BLaER1 treated with 17β-estradiol and CSF1 and Interleukin-3, amounts not matched to agents 10 nM and 100 nM (cell line): Measurements from ENCODE around the gene ZNF579.

Source experiments
- H3K27ac ChIP-seq, 11 experiments: shearing (Covaris generic); formaldehyde crosslinking; 2 replicates each; pipeline ENCODE4 v1.8.1; 2022
- H3K27me3 ChIP-seq, 11 experiments: shearing (Covaris generic); formaldehyde crosslinking; 2 replicates each; pipeline ENCODE4 v1.8.1; 2022
- H3K36me3 ChIP-seq, 11 experiments: shearing (Covaris generic); formaldehyde crosslinking; 2 replicates each; pipeline ENCODE4 v1.8.1; 2022
- H3K4me1 ChIP-seq, 10 experiments: shearing (Covaris generic); formaldehyde crosslinking; 2 replicates each; pipeline ENCODE4 v1.8.1; 2022
- H3K4me2 ChIP-seq, 11 experiments: shearing (Covaris generic); formaldehyde crosslinking; 2 replicates each; pipeline ENCODE4 v1.8.1; 2022
- H3K4me3 ChIP-seq, 10 experiments: shearing (Covaris generic); formaldehyde crosslinking; 2 replicates each; pipeline ENCODE4 v1.8.1; 2022
- H3K9ac ChIP-seq, 11 experiments: shearing (Covaris generic); formaldehyde crosslinking; 2 replicates each; pipeline ENCODE4 v1.8.1; 2022
- H3K9me3 ChIP-seq, 11 experiments: shearing (Covaris generic); formaldehyde crosslinking; replicated peaks in 1 of 11; 2 replicates each; pipeline ENCODE4 v1.8.1; 2022
- H4K20me1 ChIP-seq, 11 experiments: shearing (Covaris generic); formaldehyde crosslinking; 2 replicates each; pipeline ENCODE4 v1.8.1; 2022
- Cebpa-rat ChIP-seq, 11 experiments: shearing (Covaris generic); IDR thresholded peaks; 2 replicates each; pipeline ENCODE4 v1.8.1; 2022

Gene ZNF579

DNA sequence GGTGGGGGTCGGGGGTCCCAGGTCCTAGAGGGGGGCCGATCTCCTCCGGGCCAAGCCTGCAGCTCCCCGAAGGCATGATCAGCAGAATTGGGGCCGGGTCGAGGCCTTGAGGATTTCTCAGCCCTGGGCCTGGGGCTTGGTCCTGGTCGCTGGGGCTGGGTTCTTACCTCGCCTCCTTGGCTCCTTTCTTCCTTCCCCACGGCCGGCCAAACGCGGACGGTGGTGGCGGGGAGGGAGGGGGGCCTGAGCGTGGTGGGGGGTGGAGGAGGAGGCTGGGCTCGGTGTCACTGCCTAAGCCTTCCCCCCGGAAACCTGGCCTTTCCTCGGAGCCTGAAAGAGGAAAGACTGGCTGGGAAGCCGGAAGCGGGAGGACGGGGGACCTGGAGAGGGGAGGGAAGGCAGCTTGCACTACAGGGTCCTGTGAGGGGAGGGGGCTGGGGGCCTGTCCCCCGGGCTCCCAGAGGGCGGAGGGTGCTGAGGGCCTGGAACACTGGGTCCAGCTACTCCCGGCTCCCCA, at the start of gene ZNF579:
ZNF579 (minus strand) TSS at position 221 of the 517 bp plus-strand sequence. CDS start 1,209 bp downstream, outside the sequence.
- Histone ChIP-seq H3K4me3 (peak within 1 kb of the TSS; percentile 69 to 94 (median 82)), H3K27me3 (no peaks in the 10 kb centered on the region), H3K9ac (peak within 1 kb of the TSS; percentile 84 to 94 (median 89)), H3K9me3 (no peaks in the 10 kb centered on the region), H3K4me1 (peaks cover 16 to 33% (median 29%) of the 10 kb centered on the region in 10 experiments; a peak in 19 of 20 replicates), H3K27ac (peak within 1 kb of the TSS; percentile 71 to 90 (median 85)), H4K20me1 (peaks cover 0 to 38% (median 20%) of the 10 kb centered on the region in 11 experiments; a peak in 13 of 22 replicates), H3K36me3 (peaks cover 25 to 39% (median 36%) of the 10 kb centered on the region in 11 experiments), H3K4me2 (peak within 1 kb of the TSS; percentile 75 to 94 (median 90))
- TF ChIP-seq Cebpa-rat (IDR thresholded peaks at IDR 0.05) = no peak

GRCh38 chr19:55626350-55626749, 45.7 kb upstream of the ZNF579 start:
- H3K36me3 ChIP-seq = peaks cover 6 to 13% (median 9%) of the 10 kb centered on the region in 11 experiments; a peak in 16 of 22 replicates
- no peak overlapping the region for H3K4me3 ChIP-seq
- no peak overlapping the region for H3K4me2 ChIP-seq
- H3K27ac ChIP-seq = no peak overlapping the region
- no peaks in the 10 kb centered on the region for H3K27me3 ChIP-seq
- no peak overlapping the region; a peak in 1 of 22 replicates for H3K9ac ChIP-seq
- H4K20me1 ChIP-seq = peaks cover 0 to 20% (median 4%) of the 10 kb centered on the region in 11 experiments; a peak in 10 of 22 replicates
- H3K4me1 ChIP-seq = peaks cover 26 to 47% (median 38%) of the 10 kb centered on the region in 10 experiments
- no peaks in the 10 kb centered on the region for H3K9me3 ChIP-seq
- TF ChIP-seq Cebpa-rat (IDR thresholded peaks at IDR 0.05) = no peak

DNA sequence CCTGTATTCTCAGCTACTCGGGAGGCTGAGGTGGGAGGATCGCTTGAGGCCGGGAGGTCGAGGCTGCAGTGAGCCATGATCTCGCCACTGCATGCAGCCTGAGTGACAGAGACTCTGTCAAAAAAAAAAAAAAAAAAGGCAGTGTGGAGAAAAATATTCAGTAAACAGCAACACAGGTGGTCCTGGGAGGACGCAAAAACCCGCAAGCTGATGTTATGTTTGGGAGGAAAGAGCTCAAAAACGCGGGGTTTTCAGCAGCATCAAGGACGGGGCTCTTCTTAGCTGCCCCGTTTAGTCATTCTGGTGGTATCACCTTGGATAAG, 44.3 kb upstream of the ZNF579 start:
- peak overlapping the region; percentile 77 to 91 (median 85); a peak in 20 of 22 replicates for H3K9ac ChIP-seq
- H3K36me3 ChIP-seq = peaks cover 16 to 27% (median 19%) of the 10 kb centered on the region in 11 experiments; a peak in 19 of 22 replicates
- peak overlapping the region in 8 of 11 experiments; percentile 80 to 94 (median 86); a peak in 10 of 22 replicates for H3K27ac ChIP-seq
- peaks cover 0 to 20% (median 11%) of the 10 kb centered on the region in 11 experiments; a peak in 10 of 22 replicates for H4K20me1 ChIP-seq
- H3K4me1 ChIP-seq = peaks cover 39 to 49% (median 45%) of the 10 kb centered on the region in 10 experiments
- H3K4me3 ChIP-seq = peak overlapping the region; percentile 48 to 72 (median 60)
- H3K9me3 ChIP-seq = no peaks in the 10 kb centered on the region
- no peaks in the 10 kb centered on the region for H3K27me3 ChIP-seq
- peak overlapping the region; percentile 69 to 91 (median 83) for H3K4me2 ChIP-seq
- no peak for TF ChIP-seq Cebpa-rat (IDR thresholded peaks at IDR 0.05)

GRCh38 chr19:55624109-55625003, 43.7 kb upstream of the ZNF579 start, which contains the start of gene ZNF784:
TSS of gene ZNF784 (minus strand) at chr19:55624566. CDS start at chr19:55624561, 5 bp downstream.
- H3K9me3 ChIP-seq = no peaks in the 10 kb centered on the region
- peak within 1 kb of the TSS; percentile 77 to 91 (median 85) for H3K9ac ChIP-seq
- H3K4me1 ChIP-seq = peaks cover 37 to 47% (median 41%) of the 10 kb centered on the region in 10 experiments
- peak within 1 kb of the TSS; percentile 48 to 72 (median 60) for H3K4me3 ChIP-seq
- no peak for TF ChIP-seq Cebpa-rat (IDR thresholded peaks at IDR 0.05)
- no peaks in the 10 kb centered on the region for H3K27me3 ChIP-seq
- H4K20me1 ChIP-seq = peaks cover 0 to 20% (median 11%) of the 10 kb centered on the region in 11 experiments; a peak in 10 of 22 replicates
- peaks cover 16 to 32% (median 20%) of the 10 kb centered on the region in 11 experiments; a peak in 19 of 22 replicates for H3K36me3 ChIP-seq
- peak within 1 kb of the TSS; percentile 76 to 94 (median 87); a peak in 21 of 22 replicates for H3K27ac ChIP-seq
- H3K4me2 ChIP-seq = peak within 1 kb of the TSS; percentile 69 to 91 (median 83)

DNA sequence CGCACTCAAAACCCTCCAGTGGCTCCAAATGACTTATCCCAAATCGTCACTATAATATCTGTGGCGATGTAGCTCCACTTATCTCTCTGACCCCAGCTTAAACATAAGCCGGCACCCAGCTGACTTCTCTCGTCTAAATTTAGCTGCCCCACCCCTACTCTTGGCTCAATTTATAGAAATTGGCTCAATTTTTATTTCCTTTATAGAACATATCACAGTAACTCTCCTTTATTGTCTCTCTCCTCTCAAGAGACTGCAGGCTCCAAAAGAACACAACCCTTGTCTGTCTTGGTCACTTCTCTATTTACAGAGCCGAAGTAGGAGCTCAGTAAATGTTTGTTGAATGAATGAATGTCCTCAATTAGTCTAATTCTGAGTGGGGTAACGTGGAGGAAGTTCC, 42.9 kb upstream of the ZNF579 start:
- no peaks in the 10 kb centered on the region for H3K27me3 ChIP-seq
- H3K4me2 ChIP-seq = peak overlapping the region; percentile 9 to 50 (median 24); a peak in 13 of 22 replicates
- peaks cover 30 to 40% (median 34%) of the 10 kb centered on the region in 10 experiments for H3K4me1 ChIP-seq
- peak overlapping the region in 9 of 10 experiments; percentile 32 to 61 (median 55); a peak in 14 of 20 replicates for H3K4me3 ChIP-seq
- peak overlapping the region in 1 of 11 experiments; percentile 18; a peak in 1 of 22 replicates for H3K9ac ChIP-seq
- peak overlapping the region in 5 of 11 experiments; percentile 9 to 47 (median 21); a peak in 5 of 22 replicates for H3K27ac ChIP-seq
- peaks cover 0 to 20% (median 12%) of the 10 kb centered on the region in 11 experiments; a peak in 10 of 22 replicates for H4K20me1 ChIP-seq
- no peak for TF ChIP-seq Cebpa-rat (IDR thresholded peaks at IDR 0.05)
- H3K9me3 ChIP-seq = no peaks in the 10 kb centered on the region
- peaks cover 16 to 36% (median 21%) of the 10 kb centered on the region in 11 experiments; a peak in 19 of 22 replicates for H3K36me3 ChIP-seq

DNA sequence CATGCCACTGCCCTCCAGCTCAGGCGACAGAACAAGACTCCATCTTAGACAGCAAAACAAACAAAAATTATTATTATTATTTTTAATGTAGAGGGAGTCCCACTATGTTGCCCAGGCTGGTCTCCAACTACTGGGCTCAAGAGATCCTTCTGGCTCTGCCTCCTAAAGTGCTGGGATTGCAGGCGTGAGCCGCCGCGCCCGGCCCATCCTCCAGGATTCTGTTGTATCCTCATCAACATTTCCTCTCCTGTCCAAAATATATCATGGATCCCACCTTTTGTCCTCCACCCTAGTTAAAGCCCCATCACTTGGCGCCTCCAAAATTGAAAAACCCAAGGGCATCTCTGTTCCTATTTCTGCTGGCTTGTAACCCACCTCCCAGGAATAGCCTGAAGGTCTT, 42.5 kb upstream of the ZNF579 start:
- Histone ChIP-seq H3K27me3 (no peaks in the 10 kb centered on the region), H3K4me3 (no peak overlapping the region), H3K4me2 (peak overlapping the region in 10 of 11 experiments; percentile 9 to 35 (median 20); a peak in 7 of 22 replicates), H3K4me1 (peaks cover 27 to 40% (median 32%) of the 10 kb centered on the region in 10 experiments), H3K9ac (no peak overlapping the region), H3K36me3 (peaks cover 16 to 41% (median 22%) of the 10 kb centered on the region in 11 experiments; a peak in 19 of 22 replicates), H4K20me1 (peaks cover 0 to 20% (median 12%) of the 10 kb centered on the region in 11 experiments; a peak in 10 of 22 replicates), H3K27ac (peak overlapping the region in 1 of 11 experiments; percentile 29; a peak in 1 of 22 replicates), H3K9me3 (no peaks in the 10 kb centered on the region)
- no peak for TF ChIP-seq Cebpa-rat (IDR thresholded peaks at IDR 0.05)

DNA sequence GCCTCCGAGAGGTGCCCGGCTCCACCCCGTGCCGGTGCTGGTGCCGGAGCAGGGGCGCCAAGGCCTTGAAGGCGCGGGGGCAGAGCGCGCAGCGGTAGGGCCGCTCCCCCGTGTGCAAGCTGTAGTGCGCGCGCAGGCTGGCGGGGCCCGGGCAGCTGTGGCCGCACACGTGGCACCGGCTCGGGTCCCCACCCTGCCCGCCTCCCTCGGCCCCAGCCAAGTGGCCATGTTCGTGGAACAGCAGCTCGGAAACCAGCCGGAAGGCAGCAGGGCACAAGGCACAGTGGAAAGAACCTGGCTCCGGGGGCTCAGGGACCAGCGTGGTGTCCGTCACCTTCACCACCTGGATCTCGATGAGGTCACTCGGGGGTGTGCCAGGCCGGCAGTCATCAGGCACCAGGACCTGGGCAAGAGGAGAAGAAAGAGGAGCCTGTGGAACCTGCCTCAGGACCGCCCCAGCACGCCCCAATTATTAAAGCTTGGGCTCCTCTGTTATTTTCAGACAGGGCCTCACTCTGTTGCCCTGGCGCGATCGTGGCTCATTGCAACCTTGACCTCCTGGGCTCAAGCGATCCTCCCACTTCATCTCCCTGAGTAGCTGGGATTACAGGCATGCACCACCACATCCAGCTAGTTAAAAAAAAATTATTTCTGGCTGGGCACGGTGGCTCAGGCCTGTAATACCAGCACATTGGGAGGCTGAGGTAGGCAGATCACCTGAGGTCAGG, 41.8 kb upstream of the ZNF579 start:
- Histone ChIP-seq H3K9me3 (no peaks in the 10 kb centered on the region), H3K36me3 (peaks cover 21 to 48% (median 28%) of the 10 kb centered on the region in 11 experiments), H3K4me1 (peaks cover 27 to 40% (median 32%) of the 10 kb centered on the region in 10 experiments), H3K27me3 (no peaks in the 10 kb centered on the region), H3K4me2 (no peak overlapping the region), H3K4me3 (no peak overlapping the region), H3K9ac (no peak overlapping the region), H3K27ac (no peak overlapping the region), H4K20me1 (peaks cover 0 to 20% (median 12%) of the 10 kb centered on the region in 11 experiments; a peak in 10 of 22 replicates)
- TF ChIP-seq Cebpa-rat (IDR thresholded peaks at IDR 0.05) = no peak

DNA sequence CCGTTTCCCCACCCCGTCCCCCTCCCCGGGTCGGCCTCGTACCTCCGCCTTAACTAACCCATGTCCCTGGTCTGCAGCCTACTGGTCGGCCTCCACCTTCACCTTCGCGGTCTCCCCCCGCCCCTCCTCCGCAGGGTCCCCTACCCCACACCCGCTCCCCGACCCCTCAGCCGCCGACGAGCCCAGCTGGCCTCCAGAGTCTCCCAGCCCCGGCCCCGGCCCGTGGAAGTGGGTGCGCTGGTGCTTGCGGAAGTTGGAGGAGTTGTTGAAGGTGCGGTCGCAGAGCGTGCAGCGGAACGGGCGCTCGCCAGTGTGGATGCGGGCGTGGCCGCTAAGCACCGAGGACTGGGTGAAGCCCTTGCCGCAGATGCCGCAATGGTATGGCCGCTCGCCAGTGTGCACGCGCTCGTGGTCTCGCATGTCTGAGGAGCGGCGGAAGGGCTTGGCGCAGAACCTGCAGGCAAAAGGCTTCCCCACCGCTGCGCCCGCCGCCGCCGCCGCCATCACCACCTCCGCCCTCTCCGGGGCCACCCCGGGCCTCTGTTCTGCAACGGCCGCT, 41.1 kb upstream of the ZNF579 start:
- Histone ChIP-seq H3K9ac (no peak overlapping the region), H3K27ac (no peak overlapping the region), H3K4me3 (no peak overlapping the region), H3K27me3 (no peaks in the 10 kb centered on the region), H3K4me2 (no peak overlapping the region), H4K20me1 (peaks cover 0 to 20% (median 13%) of the 10 kb centered on the region in 11 experiments; a peak in 11 of 22 replicates), H3K4me1 (peaks cover 27 to 40% (median 32%) of the 10 kb centered on the region in 10 experiments), H3K9me3 (no peaks in the 10 kb centered on the region), H3K36me3 (peaks cover 26 to 53% (median 33%) of the 10 kb centered on the region in 11 experiments)
- TF ChIP-seq Cebpa-rat (IDR thresholded peaks at IDR 0.05) = no peak
